NCI-H1930 (cell line): Measurements from ENCODE around the gene SMOC2.
"Not testable (repeated sequence)": the region's sequence is repeated elsewhere in the genome, so short reads cannot be mapped to it uniquely, and the experiment has no call there.

ENCODE experiments used
- DNase-seq, 2 experiments: peaks; one replicate each; lab custom pipeline; 2025; lab: John Stamatoyannopoulos, UW

The SMOC2 gene

GRCh38 chr6:168538892-168539811 is 98.2 kb downstream of the SMOC2 start:
- DNase-seq, result no peak

- no peak for DNase-seq
Measured at GRCh38 chr6:168540713-168541291, 99.8 kb downstream of the SMOC2 start.

GRCh38 chr6:168541307-168541706 is 100.3 kb downstream of the SMOC2 start:
- no peak for DNase-seq

- no peak for DNase-seq
Measured at GRCh38 chr6:168542301-168542700, 101.3 kb downstream of the SMOC2 start.

GRCh38 chr6:168545428-168545827 is 104.4 kb downstream of the SMOC2 start:
- no peak for DNase-seq

GRCh38 chr6:168546151-168546550 is 105.2 kb downstream of the SMOC2 start:
- DNase-seq, result no peak

- no peak for DNase-seq
Measured at GRCh38 chr6:168546730-168547129, 105.7 kb downstream of the SMOC2 start.

- DNase-seq, result no peak
Measured at GRCh38 chr6:168550326-168550725, 109.3 kb downstream of the SMOC2 start.

- no peak for DNase-seq
Measured at GRCh38 chr6:168554472-168554871, 113.5 kb downstream of the SMOC2 start.

GRCh38 chr6:168554898-168555617 is 114.1 kb downstream of the SMOC2 start:
- no peak for DNase-seq

- DNase-seq, result no peak
Measured at GRCh38 chr6:168555618-168556273, 114.8 kb downstream of the SMOC2 start.

- no peak for DNase-seq
Measured at GRCh38 chr6:168557512-168557911, 116.5 kb downstream of the SMOC2 start.

- DNase-seq, result no peak
Measured at GRCh38 chr6:168558686-168559085, 117.7 kb downstream of the SMOC2 start.

- DNase-seq, result no peak
Measured at GRCh38 chr6:168559574-168560098, 118.7 kb downstream of the SMOC2 start.

GRCh38 chr6:168560126-168560525 is 119.1 kb downstream of the SMOC2 start:
- DNase-seq, result no peak

- DNase-seq, result no peak
Measured at GRCh38 chr6:168562576-168563151, 121.7 kb downstream of the SMOC2 start.

- no peak for DNase-seq
Measured at GRCh38 chr6:168563656-168564055, 122.7 kb downstream of the SMOC2 start.

- DNase-seq, result no peak
Measured at GRCh38 chr6:168565112-168565511, 124.1 kb downstream of the SMOC2 start.

GRCh38 chr6:168570211-168570610 is 129.2 kb downstream of the SMOC2 start:
- DNase-seq, result no peak

- no peak for DNase-seq
Measured at GRCh38 chr6:168571268-168571667, 130.3 kb downstream of the SMOC2 start.

- not testable (repeated sequence) for DNase-seq
Measured at GRCh38 chr6:168573276-168573835, 132.4 kb downstream of the SMOC2 start.
